Measurements from ENCODE around the gene KRTCAP2.

DNA sequence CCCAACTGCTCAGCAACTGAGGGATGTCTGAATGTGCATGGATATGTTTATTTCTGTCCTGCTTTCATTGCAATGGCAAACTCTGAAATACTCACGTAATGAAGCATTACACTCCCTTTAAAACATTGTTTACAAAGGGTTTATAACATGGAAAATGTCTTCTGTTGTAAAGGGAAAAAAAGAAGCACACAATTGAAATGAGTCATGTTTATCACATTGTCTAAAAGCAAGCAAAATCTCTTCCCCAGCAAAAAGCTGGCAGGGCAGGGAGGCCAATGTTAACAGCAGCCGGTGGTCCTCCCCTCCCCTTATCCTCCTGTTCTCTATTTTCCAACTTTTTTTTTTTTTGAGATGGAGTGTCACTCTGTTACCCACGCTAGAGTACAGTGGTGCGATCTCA is 49.3 kb downstream of the KRTCAP2 start:
- TF ChIP-seq, protein P1, sequence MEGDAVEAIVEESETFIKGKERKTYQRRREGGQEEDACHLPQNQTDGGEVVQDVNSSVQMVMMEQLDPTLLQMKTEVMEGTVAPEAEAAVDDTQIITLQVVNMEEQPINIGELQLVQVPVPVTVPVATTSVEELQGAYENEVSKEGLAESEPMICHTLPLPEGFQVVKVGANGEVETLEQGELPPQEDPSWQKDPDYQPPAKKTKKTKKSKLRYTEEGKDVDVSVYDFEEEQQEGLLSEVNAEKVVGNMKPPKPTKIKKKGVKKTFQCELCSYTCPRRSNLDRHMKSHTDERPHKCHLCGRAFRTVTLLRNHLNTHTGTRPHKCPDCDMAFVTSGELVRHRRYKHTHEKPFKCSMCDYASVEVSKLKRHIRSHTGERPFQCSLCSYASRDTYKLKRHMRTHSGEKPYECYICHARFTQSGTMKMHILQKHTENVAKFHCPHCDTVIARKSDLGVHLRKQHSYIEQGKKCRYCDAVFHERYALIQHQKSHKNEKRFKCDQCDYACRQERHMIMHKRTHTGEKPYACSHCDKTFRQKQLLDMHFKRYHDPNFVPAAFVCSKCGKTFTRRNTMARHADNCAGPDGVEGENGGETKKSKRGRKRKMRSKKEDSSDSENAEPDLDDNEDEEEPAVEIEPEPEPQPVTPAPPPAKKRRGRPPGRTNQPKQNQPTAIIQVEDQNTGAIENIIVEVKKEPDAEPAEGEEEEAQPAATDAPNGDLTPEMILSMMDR (IDR thresholded peaks at IDR 0.05): no peak
- TF ChIP-seq POLR2A (IDR thresholded peaks at IDR 0.05): no peak
